Gastroesophageal sphincter (tissue), 4 donors: ENCODE measurements around the gene DOLK. TPM values are rescaled to one million over a fixed set of nuclear protein-coding genes. Genes with fewer than 3 reads are reported as not detected.

Experiments
- ATAC-seq: fragments of 150-250 bp; one replicate; pipeline ENCODE4 v1.9.1; 2016; ENCODE audit warnings: mild to moderate bottlenecking, moderate library complexity
- H3K27ac ChIP-seq, 4 donors: fragments of 200-600 bp; sonication (generic) in 3 of 4; 1 replicate in 3 of 4; 2 replicates in 1 of 4; pipeline ENCODE4 v1.5.1; 2016 to 2019
- H3K27me3 ChIP-seq: fragments of 200-600 bp; sonication (generic); one replicate; pipeline ENCODE4 v1.5.1; 2019
- H3K36me3 ChIP-seq, 2 donors: fragments of 200-600 bp; sonication (generic); one replicate each; pipeline ENCODE4 v1.5.1; 2019; ENCODE audit warnings: control low read depth in 1 of 2
- H3K4me1 ChIP-seq, 3 donors: fragments of 200-600 bp; sonication (generic); 1 replicate in 2 of 3; 2 replicates in 1 of 3; pipeline ENCODE4 v1.5.1; 2016 to 2019; ENCODE audit warnings: control low read depth in 2 of 3
- H3K4me3 ChIP-seq, 2 donors: fragments of 200-600 bp; sonication (generic); one replicate each; pipeline ENCODE4 v1.5.1; 2019; ENCODE audit warnings: mild to moderate bottlenecking in 1 of 2, moderate library complexity in 1 of 2
- H3K9me3 ChIP-seq, 3 donors: fragments of 200-600 bp; sonication (generic); one replicate each; pipeline ENCODE4 v1.5.1; 2017 to 2019; ENCODE audit warnings: control low read depth in 2 of 3
- EP300 ChIP-seq: sonication (generic); formaldehyde crosslinking; IDR thresholded peaks from one replicate; pipeline ENCODE4 v1.6.1; 2017; ENCODE audit warnings: antibody characterized with exemption, mild to moderate bottlenecking
- POLR2A ChIP-seq, 2 donors: fragments of 450-650 bp; IDR thresholded peaks; one replicate each; pipeline ENCODE4 v1.6.1; 2017; ENCODE audit warnings: antibody characterized with exemption in 2 of 2, mild to moderate bottlenecking in 2 of 2, moderate library complexity in 1 of 2
- POLR2AphosphoS5 ChIP-seq: sonication (generic); formaldehyde crosslinking; IDR thresholded peaks from one replicate; pipeline ENCODE4 v1.6.1; 2017; ENCODE audit warnings: antibody characterized with exemption
- WGBS, 2 donors: methylation state at CpG; one replicate each; pipeline ENCODE4 v1.1.5; 2018; ENCODE audit warnings: low coverage in 1 of 2; 5-methylcytosine and 5-hydroxymethylcytosine counted together
- total RNA-seq, 4 donors: library from RNA; depleted of rRNA; stranded (reverse); fragments of >200 nt; gene quantifications; one replicate each; pipeline ENCODE4 v1.1.0, GENCODE V29; 2016
- TF ChIP-seq, protein P1 (sequence below), 4 experiments: fragments of 200-600 bp in 2 of 4; fragments of 450-650 bp in 2 of 4; sonication (generic) in 1 of 4; IDR thresholded peaks; one replicate each; pipeline ENCODE4 v1.5.1; 2017 to 2019; ENCODE audit warnings: antibody characterized with exemption in 4 of 4, mild to moderate bottlenecking in 2 of 4, moderate library complexity in 2 of 4

The DOLK gene
- total RNA-seq, 4 donors from 2014 or later, result 9.8 to 17.1 (median 13.0) TPM

DNA sequence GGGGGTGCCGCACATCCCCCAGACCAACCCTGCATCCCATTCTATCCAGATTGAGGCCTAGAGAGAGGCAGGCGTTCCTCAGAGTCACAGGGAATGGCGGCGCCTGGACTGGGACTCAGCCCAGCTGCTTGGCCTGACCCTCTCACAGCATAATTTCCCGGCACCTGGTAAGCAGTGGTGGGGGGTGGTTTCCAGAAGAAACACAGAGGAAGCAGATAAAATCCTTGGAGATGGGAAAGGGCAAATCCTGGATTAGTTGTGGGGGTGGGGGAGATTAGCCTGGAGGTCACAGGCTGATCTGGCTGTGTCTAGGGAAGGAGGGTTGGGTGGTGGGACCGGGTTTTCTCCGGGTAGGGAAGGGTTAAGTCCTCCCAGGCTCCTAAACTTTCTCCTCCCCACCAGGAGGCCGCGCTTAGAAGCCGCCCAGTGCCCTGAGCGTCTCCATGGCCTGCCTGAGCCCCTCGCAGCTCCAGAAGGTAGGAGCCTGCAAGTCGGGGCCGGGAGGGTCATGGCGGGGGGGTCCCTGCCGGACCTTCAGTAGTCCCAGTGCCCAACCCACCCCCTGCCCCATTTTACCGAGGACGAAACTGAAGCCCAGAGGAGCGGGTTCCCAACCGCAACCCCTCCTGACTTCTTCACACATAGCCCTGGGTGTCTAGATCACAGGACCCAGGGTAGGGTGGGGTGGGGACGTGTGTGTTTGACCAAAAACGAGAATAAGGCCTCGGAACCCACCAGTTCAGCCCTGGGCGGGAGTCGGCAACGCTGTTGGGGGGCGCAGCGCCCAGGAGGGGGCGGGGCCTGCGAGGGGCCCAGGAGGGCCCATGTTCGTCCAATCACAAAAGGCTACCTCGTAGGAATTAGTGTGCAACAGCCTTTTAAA lies 25.3 kb downstream of the DOLK start:
- peak; percentile 84 for ATAC-seq
- TF ChIP-seq POLR2A (IDR thresholded peaks at IDR 0.05) (peak in 1 of 2 donors; percentile 0), POLR2AphosphoS5 (peak; percentile 17), EP300 (no peak)
- TF ChIP-seq, protein P1, sequence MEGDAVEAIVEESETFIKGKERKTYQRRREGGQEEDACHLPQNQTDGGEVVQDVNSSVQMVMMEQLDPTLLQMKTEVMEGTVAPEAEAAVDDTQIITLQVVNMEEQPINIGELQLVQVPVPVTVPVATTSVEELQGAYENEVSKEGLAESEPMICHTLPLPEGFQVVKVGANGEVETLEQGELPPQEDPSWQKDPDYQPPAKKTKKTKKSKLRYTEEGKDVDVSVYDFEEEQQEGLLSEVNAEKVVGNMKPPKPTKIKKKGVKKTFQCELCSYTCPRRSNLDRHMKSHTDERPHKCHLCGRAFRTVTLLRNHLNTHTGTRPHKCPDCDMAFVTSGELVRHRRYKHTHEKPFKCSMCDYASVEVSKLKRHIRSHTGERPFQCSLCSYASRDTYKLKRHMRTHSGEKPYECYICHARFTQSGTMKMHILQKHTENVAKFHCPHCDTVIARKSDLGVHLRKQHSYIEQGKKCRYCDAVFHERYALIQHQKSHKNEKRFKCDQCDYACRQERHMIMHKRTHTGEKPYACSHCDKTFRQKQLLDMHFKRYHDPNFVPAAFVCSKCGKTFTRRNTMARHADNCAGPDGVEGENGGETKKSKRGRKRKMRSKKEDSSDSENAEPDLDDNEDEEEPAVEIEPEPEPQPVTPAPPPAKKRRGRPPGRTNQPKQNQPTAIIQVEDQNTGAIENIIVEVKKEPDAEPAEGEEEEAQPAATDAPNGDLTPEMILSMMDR (IDR thresholded peaks at IDR 0.05), result peak in 1 of 4 experiments; percentile 31
- H3K9me3 ChIP-seq, result no peaks in the 10 kb centered on the region
- WGBS, 2 donors, result 0 to 4% methylated on average over 3 to 7 of the region's 32 CpGs
- peak overlapping the region; percentile 69 to 83 for H3K4me3 ChIP-seq
- peak overlapping the region; percentile 80 to 89 (median 84) for H3K27ac ChIP-seq
- H3K27me3 ChIP-seq, result no peaks in the 10 kb centered on the region
- H3K4me1 ChIP-seq, result peaks cover 0 to 62% (median 26%) of the 10 kb centered on the region in 3 donors
- H3K36me3 ChIP-seq, result peaks cover 0 to 25% of the 10 kb centered on the region in 2 donors

- WGBS, 2 donors, result 53 to 59% methylated on average over 3 to 8 of the region's 13 CpGs
- TF ChIP-seq POLR2A (IDR thresholded peaks at IDR 0.05), result no peak
- no peak for TF ChIP-seq EP300
- peak; percentile 70 for TF ChIP-seq POLR2AphosphoS5
- TF ChIP-seq, protein P1 (IDR thresholded peaks at IDR 0.05), result no peak
- peak within 1 kb of the TSS; percentile 69 to 83 for H3K4me3 ChIP-seq
- ATAC-seq, result peak; percentile 4
- H3K27me3 ChIP-seq, result no peaks in the 10 kb centered on the region
- peak within 1 kb of the TSS; percentile 80 to 89 (median 84) for H3K27ac ChIP-seq
- H3K9me3 ChIP-seq, result no peaks in the 10 kb centered on the region
- H3K36me3 ChIP-seq, result peaks cover 0 to 28% of the 10 kb centered on the region in 2 donors
- H3K4me1 ChIP-seq, result peaks cover 0 to 78% (median 41%) of the 10 kb centered on the region in 3 donors
Observed at GRCh38 chr9:128920381-128921058, 26.9 kb downstream of the DOLK start, which contains the start of gene PHYHD1. Gene PHYHD1, plus strand, starts transcription at chr9:128920982. Its CDS starts 1,342 bp downstream, at chr9:128922324.

- Histone ChIP-seq H3K9me3 (no peaks in the 10 kb centered on the region), H3K27me3 (no peaks in the 10 kb centered on the region), H3K4me3 (no peak overlapping the region), H3K4me1 (peaks cover 0 to 87% (median 44%) of the 10 kb centered on the region in 3 donors), H3K36me3 (peaks cover 0 to 34% of the 10 kb centered on the region in 2 donors), H3K27ac (peak overlapping the region in 3 of 4 donors; percentile 56 to 89 (median 86))
- TF ChIP-seq POLR2A (IDR thresholded peaks at IDR 0.05) (no peak), EP300 (no peak), POLR2AphosphoS5 (no peak)
- TF ChIP-seq, protein P1 (IDR thresholded peaks at IDR 0.05), result no peak
- 0 to 63% methylated on average over 1 to 7 of the region's 14 CpGs for WGBS, 2 donors
- no peak for ATAC-seq
Observed at GRCh38 chr9:128919402-128920089, 27.9 kb downstream of the DOLK start.

DNA sequence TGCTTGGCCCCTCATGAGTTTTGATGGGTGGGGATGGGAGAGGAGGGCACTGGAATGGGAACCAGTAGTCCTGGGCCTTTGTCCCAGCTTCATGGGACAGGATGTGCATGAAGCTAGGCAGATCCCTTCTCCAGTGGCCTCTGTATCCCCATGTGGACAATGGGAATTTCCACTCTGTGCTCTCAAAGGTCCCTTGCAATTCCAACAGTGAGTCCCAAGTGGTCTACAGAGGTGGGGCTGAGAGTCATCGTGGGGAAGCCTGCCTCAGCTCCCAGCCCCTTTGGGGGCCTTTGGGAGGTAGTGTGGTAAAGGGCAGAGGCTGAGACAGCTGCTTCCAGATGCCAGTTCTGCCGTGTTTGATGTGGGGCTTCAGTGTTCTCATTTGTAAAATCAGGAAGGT lies 28.5 kb downstream of the DOLK start:
- 60 to 80% methylated on average over 1 of the region's 2 CpGs for WGBS, 2 donors
- no peak overlapping the region for H3K4me3 ChIP-seq
- no peak for ATAC-seq
- H3K27ac ChIP-seq, result peak overlapping the region in 3 of 4 donors; percentile 56 to 89 (median 86)
- H3K27me3 ChIP-seq, result no peaks in the 10 kb centered on the region
- H3K4me1 ChIP-seq, result peaks cover 0 to 93% (median 50%) of the 10 kb centered on the region in 3 donors
- TF ChIP-seq POLR2AphosphoS5 (no peak), EP300 (no peak), POLR2A (IDR thresholded peaks at IDR 0.05) (no peak)
- TF ChIP-seq, protein P1 (IDR thresholded peaks at IDR 0.05), result no peak
- peaks cover 0 to 37% of the 10 kb centered on the region in 2 donors for H3K36me3 ChIP-seq
- H3K9me3 ChIP-seq, result no peaks in the 10 kb centered on the region
